Islet of Langerhans (tissue), 1 donor: Measurements from ENCODE around the gene KCNIP4.
"Not testable (repeated sequence)": the region's sequence is repeated elsewhere in the genome, so short reads cannot be mapped to it uniquely, and the experiment has no call there.

Experiments used
- FAIRE-seq: peaks from one replicate; lab custom pipeline; 2011; peaks lifted over from hg19 to GRCh38; lab: Jason Lieb, UNC

The KCNIP4 gene

GRCh38 chr4:21352354-21352753, 596.2 kb downstream of the KCNIP4 start:
- not testable (repeated sequence) for FAIRE-seq

DNA sequence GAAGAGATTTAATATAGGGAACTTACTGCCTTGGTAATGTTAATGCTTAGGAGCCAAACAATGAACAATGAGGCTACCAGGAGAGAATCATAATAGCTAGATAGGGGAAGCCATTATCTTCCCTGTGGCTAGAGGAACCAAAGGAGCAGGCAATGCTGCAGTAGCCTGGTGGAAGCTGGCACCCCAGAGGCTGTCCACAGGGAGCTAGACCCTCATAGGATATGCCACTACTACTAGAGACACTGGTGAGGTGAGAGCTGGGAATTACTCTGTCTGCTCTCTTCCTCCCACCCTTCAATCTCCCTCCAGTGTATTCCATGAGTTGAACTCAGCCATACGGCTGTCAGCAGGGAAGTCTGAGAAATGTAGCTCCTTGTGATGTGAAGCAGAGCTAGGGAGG, 601.4 kb downstream of the KCNIP4 start:
- FAIRE-seq = no peak

- FAIRE-seq = no peak
Observed at GRCh38 chr4:21327976-21328700, 620.4 kb downstream of the KCNIP4 start.

DNA sequence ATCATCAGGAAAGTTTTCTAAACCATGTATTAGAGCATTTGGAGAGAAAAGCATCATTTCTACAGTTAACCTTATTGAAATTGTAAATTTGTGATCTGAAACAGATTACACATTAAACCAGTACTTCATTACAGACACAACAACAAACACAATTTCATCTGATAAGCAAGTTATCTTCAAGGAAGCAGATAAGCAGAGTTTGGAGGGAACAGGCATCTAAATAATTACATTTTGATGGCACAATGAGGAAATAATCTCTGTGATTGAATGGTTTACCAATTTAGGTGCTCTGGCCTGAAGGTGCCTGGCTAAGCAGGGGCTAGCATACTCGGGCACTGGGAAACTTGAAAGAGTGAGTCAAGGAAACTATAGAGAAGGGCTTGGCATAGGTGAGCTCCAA, 628.5 kb downstream of the KCNIP4 start:
- FAIRE-seq = no peak

DNA sequence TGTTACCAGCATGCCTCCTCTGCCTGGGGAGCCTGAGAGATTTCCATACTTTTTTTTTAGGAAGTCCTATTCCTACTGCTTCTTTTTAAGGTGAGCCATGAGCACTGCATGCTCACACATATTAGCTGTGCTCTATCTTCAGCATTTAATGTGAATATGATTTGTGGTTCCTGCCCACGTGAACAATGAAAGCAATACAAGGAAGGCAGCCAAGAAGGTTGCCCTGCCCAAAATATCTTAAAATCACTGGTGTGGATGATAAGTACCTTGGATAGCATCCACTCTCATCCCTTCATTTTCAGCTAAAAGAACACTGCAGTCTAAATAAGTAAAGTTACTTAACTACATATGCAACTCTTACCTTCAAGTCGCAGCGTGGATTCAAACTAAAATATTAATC, 640.9 kb downstream of the KCNIP4 start:
- no peak for FAIRE-seq

GRCh38 chr4:21304540-21304887, 644.1 kb downstream of the KCNIP4 start:
- peak; percentile 80 for FAIRE-seq

GRCh38 chr4:21290562-21290961, 658.0 kb downstream of the KCNIP4 start:
- FAIRE-seq = no peak

DNA sequence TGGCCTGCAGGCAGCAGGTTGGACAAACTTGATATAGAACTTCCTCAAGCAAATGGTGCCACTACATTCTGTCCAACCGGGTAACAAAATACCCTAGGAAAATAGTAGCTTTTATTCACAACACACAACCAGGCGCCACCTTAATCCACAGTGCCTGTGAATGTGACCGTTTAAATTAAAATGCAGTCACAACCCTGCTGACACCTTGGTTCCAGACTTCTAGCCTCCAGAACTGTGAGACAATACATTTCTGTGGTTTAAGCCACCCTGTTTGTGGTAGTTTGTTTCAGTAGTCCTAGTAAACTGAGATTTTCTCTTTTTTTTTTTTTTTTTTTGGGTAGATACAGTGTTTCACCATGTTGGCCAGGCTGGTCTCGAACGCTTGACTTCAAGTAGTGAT, 672.5 kb downstream of the KCNIP4 start:
- FAIRE-seq = no peak

- FAIRE-seq = no peak
Observed at GRCh38 chr4:21271439-21272052, 677.0 kb downstream of the KCNIP4 start.

GRCh38 chr4:21248331-21248730, 700.2 kb downstream of the KCNIP4 start:
- no peak for FAIRE-seq

- FAIRE-seq = no peak
Observed at GRCh38 chr4:21242163-21242562, 706.4 kb downstream of the KCNIP4 start.

GRCh38 chr4:21226637-21227538, 721.7 kb downstream of the KCNIP4 start:
- FAIRE-seq = no peak

- no peak for FAIRE-seq
Observed at GRCh38 chr4:21211846-21212245, 736.7 kb downstream of the KCNIP4 start.

- no peak for FAIRE-seq
Observed at GRCh38 chr4:21209860-21210259, 738.7 kb downstream of the KCNIP4 start.

GRCh38 chr4:21205821-21206531, 742.6 kb downstream of the KCNIP4 start:
- FAIRE-seq = no peak

DNA sequence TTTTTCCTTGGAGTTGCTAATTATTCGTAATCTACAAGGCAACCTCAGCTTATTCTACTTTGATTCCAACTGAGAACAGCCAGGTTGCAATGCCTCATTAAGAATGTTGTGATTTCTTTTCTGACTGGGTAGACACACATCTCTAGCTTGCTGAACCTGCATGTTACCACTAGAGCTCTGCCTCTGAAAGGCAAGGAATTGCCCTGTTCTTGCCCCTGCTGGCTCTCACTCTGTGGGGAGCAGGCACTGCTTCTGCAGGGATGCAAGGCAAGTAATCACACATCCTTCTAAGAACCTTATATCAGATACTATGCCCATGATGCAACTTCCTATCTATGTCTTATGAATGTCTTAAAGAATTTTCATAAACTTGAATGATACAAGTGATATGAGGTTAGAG, 745.2 kb downstream of the KCNIP4 start:
- no peak for FAIRE-seq

DNA sequence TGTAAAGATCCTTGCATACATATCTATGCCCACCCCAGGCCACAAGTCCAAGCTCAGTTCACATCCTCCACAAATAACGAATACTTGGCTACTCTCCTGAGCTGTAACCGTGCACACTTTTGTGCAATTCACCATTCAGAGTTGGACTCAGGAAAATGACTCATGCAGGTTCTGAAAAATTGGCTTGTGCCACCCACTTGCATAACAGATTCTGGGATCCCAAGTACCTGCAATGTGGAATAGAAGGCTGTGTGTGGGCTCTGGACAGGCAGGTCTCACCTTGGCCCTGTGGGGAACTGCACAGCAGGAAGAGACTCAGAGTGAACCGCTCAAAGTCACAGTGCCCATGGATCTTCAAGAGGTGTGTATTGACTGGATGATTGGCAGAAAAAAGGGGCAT, 745.6 kb downstream of the KCNIP4 start:
- FAIRE-seq = no peak

DNA sequence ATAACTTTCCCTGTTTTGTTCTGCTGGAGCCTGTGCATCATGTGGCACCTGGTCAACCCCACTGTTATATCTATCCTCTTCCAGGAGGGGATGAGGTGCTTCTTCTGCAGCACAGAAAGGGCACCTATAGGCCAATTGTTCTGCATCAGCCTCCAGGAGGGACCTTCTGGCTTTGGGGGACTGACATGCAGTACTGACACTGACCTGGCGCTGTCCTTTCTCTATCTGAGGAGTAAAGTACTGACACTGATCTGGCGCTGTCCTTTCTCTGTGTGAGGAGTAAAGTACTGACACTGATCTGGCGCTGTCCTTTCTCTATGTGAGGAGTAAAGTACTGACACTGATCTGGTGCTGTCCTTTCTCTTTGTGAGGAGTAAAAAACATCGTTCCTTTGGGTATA, 749.9 kb downstream of the KCNIP4 start:
- no peak for FAIRE-seq

DNA sequence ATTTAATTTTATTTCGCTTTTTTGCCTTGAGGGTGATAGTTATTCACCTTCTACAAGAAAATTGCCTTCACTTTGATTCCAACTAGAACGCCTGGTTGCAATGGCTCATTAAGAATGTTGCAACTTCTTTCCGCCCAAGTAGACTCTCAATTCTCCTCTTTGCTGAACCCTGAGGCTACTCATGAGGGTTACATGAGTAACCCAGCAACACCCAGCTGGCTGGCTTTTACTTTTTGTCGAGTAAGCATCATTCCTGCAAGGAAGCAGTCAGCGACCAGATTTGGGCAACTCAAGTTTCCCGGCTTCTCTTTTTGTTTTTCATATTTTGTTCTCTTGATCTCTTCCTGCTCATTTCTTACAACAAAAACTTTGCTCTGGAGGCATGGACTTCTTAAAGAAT, 752.9 kb downstream of the KCNIP4 start:
- FAIRE-seq = no peak

DNA sequence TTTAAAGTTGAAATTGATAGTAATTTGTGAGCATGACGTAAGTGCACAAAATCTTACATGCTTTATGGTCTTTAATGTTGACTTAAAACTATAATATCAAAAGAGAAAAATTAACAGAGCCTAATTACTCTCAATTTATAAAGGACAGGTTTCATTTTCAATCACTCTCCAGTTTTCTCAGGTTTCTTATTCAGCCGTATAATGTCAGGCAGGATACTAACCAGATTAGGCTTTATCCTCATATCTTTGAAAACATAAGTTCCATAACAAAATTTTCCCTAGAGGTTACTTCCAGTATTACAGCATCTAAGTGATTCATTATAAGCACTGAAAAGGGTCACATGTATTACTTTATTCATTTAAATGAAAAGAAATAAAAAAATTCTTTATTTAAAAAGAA, 756.2 kb downstream of the KCNIP4 start:
- no peak for FAIRE-seq

GRCh38 chr4:21191317-21191716, 757.3 kb downstream of the KCNIP4 start:
- FAIRE-seq = no peak

DNA sequence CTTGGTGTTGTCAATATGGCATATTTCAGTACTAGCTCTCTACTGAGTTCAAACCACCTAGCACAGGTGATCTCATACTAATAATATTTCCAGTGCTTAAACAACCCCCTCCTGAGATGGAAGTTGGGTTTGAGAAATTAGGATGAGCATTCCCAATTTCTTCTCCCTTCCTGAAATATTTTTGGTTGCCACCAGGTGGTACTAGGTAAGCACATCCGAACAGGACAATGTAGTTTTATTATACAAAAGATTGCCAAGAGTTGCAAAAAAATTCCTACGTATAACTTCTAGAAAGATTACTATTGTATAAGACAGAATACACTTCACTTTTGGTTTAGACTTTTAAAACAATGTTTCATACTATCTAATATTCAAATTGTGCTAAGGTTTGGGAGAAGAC, 763.8 kb downstream of the KCNIP4 start:
- FAIRE-seq = no peak

GRCh38 chr4:21181716-21182115, 766.9 kb downstream of the KCNIP4 start:
- FAIRE-seq = no peak
